ENCODE measurements around the gene ADGRB3. TPM values are rescaled to one million over a fixed set of nuclear protein-coding genes. Genes with fewer than 3 reads are reported as not detected.
"Not testable (repeated sequence)": the region's sequence is repeated elsewhere in the genome, so short reads cannot be mapped to it uniquely, and the experiment has no call there.

The ADGRB3 gene
- total RNA-seq, 1 donor from 2014 or later: 1.7 TPM

DNA sequence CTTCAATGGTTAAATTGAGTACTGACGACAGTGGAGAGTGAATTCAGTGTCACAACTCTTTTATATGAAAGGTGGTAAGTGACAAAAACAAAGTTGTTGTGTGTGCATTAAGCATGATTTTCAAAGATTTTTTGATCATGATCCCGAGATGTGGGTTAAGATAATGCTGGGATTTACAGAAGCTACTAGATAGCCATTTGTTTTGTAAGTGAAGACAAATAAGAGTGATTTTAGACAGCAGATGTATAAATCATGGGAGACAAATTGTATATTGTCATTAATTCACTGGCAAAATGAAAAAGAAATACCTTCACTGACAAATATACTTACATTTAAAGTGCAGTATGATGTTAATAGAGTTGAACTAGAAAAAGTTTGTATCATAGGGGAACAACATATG lies 6.1 kb downstream of the ADGRB3 start:
- no peak for ATAC-seq
- intact Hi-C loops (cut with DNase I): no loop called here

DNA sequence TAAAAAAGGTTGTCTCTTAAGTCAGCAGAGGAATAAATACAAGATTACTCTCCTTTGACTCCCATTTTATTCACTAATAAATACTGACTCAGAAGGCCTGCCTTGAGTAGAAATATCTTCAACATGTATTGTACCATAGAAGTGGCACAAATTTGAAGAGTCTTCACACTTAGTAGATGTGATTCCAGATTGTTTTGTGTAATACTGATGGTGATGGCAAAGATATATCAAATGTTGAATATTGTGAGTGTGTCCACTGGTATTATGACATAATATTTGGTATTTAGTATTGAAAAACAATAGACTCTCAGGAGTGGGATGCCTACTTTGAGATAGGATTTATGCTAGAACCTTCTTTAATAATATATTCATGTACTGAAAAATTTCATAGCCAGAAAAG lies 7.0 kb downstream of the ADGRB3 start:
- ATAC-seq (no peak), DNase-seq (ENCODE audit: missing footprints) (no peak)
- intact Hi-C loops (cut with DNase I): no loop called here

More for the DNA sequence above, 6.1 kb downstream of the ADGRB3 start:
- DNase-seq (ENCODE audit: missing footprints): no peak

DNA sequence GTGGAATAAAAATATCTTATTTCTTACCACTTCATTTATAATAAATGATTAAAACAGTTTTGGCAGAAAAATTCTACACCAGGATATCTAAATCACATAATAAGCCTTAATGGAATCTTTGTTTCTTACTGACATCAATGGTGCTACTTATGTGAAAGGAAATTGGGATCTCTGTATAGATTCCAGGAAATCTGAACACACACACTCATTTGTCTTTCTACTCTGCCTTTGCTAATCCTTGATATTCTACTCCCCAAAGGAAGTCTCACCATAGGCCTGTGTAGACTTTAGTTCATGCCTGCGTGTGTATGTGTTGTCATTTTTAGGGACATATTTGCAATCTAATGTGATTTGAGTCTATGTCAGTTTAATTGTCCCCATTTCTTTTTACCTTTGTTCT lies 7.9 kb downstream of the ADGRB3 start:
- no peak for DNase-seq (ENCODE audit: missing footprints)
- ATAC-seq: no peak
- intact Hi-C loops (cut with DNase I): no loop called here

DNA sequence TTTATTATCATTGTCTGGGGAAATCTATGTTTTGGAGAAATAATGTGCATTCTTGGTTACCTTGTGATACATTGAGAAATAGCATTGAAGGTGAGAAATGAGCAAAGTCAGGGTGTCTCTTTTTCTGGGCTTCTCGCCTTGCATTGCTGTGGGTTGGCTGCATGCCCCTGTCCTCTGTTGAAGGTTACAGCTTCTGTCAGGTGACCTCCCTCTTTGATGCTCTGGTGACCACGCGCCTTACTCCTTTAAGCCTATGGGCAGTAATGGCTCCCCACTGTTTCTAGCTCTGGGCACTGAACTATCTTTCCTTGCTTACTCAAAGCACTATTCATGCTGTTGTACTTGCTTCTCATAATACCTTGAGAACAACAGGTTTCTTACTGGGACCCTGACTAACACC lies 14.6 kb downstream of the ADGRB3 start:
- no peak for DNase-seq (ENCODE audit: missing footprints)
- no peak for ATAC-seq
- intact Hi-C loops (cut with DNase I): no loop called here

DNA sequence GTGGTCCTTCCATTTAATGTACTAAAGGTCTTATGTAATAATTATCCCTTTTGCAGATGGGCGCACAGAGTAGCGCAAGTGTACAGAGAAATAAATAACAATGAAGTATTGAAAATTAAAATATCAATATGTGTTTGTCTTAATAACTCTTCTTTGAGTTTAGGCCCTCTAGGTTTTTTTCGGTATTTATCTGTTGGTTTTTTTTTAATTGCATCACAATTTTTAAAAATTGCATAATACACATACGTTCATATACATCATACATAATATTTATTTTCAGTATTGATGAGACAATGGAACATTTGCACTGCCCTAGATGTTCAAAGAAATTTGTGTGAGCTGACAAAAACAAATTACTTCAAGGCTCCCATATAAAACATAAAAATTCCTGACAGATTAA lies 15.1 kb downstream of the ADGRB3 start:
- DNase-seq (ENCODE audit: missing footprints): no peak
- intact Hi-C loops (cut with DNase I): no loop called here
- ATAC-seq: no peak

DNA sequence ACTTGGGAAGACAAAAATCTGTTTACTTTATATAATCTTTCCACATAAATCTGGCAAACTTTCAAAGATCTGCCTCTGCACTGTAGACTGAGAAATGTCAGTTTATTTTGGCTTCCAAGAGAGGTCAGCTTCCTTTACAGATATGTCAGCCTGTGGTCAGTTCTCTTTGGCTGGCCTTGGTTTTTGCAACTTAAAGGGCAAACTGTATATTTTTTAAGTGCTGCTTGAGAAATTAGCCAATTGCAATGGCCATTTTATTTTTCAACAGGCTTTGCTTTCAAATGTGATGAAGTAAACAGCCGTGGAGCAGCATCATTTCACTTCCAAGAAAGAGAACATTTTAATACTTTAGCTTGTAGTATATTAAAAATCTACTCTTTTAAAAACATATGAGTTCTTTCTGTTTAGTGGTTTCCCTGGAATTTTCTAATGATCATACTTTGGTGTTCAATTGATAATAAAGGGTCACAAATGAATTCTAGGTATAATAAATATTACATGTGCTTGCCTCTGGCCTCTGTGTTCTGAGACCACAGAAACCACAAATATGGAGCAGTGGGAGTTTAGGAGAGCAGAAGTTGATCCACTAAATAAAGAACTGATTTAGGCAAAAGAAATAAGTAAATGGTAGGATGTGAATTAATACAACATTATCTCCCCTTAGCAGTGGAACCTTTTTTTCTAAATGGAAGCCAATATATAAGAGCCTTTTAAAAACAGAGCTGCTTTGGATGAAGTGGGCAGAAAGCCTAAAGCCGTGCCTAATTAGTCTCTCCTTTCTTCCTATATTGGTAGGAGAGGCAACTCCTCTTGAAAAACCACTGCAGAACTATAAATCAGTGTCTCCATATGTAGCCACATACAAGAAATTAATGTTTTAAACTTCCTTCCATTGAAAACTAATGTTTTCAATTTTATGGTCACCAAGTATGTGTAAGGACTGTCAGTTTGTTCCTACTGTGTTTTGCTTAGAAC lies 16.2 kb downstream of the ADGRB3 start:
- intact Hi-C loops (cut with DNase I): no loop called here
- no peak for ATAC-seq
- no peak for DNase-seq (ENCODE audit: missing footprints)

DNA sequence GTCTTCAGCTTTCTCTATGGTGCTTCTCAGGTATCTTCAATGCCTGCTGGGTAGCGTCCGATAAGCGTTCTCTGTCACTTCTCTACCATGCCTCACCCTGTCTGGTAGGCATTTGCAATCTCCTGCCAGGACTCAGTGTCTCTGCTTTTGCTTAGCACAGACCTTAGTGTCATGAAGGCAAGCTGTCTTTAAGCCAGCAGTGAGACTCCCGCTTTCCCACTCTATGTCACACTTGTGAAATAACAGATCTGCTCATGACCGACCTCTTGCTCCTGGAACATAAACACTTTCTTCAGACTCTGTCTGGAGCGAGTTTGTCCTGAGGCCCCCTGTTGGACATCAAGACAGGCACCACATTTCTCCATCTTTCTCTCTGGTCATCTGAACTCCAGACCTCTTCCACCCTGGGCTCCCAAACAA lies 17.0 kb downstream of the ADGRB3 start:
- ATAC-seq (peak; percentile 59), DNase-seq (ENCODE audit: missing footprints) (no peak)
- intact Hi-C loops (cut with DNase I): no loop called here

DNA sequence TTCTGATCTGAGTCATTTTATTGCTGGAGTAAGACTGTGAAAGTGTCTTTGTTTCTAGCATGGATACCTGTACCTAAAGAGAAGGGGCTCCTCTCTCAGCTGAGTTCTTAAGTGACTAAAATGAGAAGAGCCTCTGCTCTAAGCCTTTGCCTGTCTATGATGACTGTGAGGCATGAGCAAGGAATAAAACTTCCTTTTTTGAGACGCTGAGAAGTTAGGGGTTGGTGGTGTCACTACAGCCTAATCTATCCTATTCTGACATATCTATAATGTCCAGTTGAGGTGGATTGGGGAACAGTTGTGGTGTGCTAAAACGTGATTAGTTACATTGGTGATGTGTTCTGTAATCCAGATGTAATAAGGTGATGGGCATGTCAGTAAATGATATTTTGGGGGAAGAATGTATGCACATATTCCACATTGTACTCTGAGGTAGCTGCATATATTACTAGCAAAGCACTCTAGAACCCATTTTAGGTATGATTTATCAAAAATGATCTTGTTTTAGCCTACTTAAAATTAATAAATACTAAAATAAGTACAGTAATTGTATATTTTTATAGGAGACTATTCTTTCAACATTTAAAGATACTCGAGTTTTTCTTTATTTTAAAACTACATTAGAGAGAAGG lies 18.1 kb downstream of the ADGRB3 start:
- no peak for ATAC-seq
- intact Hi-C loops (cut with DNase I): no loop called here

DNA sequence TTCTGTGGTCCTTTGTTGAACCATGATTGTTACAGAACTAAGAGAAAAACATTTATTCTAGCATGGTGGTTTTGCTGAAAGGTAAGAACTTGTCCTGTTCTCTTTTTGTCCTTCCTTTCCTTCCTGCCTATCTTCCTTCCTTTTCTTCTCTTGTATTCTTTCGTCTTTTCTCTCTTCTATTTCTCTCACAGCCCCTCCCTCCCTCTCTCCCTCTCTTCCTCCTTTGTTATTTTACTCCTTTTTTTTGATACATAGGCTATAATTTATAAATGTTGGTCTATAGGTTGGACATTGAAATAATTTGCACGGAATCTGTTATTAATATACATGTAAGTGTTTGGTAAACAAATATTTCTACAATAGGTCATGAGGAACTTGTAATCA lies 18.6 kb downstream of the ADGRB3 start:
- intact Hi-C loops (cut with DNase I): no loop called here
- ATAC-seq (no peak), DNase-seq (ENCODE audit: missing footprints) (no peak)

More for the DNA sequence above, 18.1 kb downstream of the ADGRB3 start:
- no peak for DNase-seq (ENCODE audit: missing footprints)

DNA sequence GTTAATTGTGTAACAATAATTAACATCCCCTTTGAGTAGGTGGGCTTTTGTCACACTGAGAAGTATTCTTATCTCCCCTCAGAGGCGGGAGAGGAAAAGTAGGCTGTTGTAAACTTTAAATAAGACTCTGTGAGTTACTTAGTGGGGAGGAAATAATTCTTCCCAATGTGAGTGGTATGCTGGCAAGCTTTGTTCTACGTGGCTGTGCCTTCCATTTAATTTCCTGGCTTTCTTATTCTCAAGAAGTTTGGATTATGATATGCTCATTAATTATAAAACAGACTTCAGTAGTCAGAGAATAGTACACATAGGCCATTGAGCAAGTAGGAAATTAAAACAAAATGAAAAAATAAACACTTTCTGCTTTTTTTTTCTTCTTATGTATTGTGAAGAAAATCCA lies 19.1 kb downstream of the ADGRB3 start:
- intact Hi-C loops (cut with DNase I): no loop called here
- ATAC-seq: no peak
- no peak for DNase-seq (ENCODE audit: missing footprints)

DNA sequence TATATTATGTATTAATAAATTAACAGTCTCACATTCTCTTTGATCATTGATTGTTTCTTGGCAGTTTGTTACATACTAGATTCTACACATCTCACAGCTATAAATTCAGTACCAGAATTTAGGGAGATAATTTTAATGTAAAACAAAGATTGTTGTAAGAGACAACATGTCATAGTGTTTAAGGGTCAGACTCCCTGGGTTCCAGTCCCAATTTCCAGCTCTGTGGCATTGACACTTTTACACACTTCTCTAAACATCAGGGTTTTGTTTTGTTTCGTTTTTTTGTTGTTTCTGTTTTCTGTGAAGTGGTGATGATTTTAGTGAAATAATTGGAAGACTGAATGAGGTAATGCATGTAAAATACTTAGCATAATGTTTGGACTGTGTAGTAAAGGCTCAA lies 19.9 kb downstream of the ADGRB3 start:
- DNase-seq (ENCODE audit: missing footprints) (no peak), ATAC-seq (no peak)
- intact Hi-C loops (cut with DNase I): no loop called here

DNA sequence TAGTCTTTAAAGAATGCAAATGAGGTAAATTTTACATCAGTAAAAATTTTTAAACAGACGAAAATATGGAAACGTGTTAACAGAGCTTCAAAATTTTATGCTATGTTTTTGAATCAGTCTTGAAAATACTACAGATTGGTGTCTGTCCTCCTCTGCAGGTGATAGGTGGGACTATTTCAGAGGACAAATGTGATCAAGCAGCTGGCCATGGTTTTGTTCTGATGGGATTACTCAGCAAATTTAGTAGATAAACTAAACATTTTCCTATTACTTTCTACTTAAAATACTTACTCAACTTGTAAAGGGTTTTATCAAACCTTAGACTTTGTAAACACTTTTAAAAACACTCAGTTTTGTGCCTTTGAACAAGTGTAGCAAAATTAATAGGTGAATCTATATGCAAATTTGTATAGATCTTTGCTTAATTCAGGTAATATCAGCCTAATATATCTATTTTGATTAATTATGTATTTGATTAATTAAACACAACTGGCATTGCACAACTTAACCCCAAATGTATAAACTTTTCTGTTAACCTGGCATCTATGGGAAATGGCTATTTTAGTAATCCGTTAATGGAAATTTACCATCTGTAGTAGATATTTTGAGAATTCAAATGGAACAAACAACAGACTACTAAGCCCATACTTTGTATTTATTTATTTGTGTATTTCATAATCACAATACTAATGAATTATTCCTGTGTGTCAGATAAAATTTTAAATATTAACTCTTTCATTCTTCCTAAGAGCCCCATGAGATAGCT lies 22.5 kb downstream of the ADGRB3 start:
- DNase-seq (ENCODE audit: missing footprints) (no peak), ATAC-seq (no peak)
- intact Hi-C loops (cut with DNase I): no loop called here

DNA sequence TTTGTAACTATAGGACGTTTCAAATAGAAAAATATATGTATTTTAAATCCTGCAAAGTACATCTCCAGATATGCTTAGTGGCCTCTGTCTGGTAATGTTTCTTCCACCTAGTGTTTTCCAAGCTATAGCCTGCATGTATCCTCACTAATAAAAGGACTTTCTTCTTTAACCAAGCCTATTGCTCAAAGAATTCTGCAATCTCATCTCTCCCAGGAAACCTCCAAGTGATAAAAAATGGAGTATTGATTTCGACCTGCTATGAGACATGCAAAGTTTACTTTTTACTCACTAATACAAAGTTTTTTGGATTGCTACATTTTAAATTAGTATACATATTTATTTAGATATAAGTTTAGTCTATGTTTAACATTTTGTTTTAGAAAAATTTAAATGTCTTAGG lies 23.3 kb downstream of the ADGRB3 start:
- no peak for ATAC-seq
- intact Hi-C loops (cut with DNase I): no loop called here
- no peak for DNase-seq (ENCODE audit: missing footprints)

DNA sequence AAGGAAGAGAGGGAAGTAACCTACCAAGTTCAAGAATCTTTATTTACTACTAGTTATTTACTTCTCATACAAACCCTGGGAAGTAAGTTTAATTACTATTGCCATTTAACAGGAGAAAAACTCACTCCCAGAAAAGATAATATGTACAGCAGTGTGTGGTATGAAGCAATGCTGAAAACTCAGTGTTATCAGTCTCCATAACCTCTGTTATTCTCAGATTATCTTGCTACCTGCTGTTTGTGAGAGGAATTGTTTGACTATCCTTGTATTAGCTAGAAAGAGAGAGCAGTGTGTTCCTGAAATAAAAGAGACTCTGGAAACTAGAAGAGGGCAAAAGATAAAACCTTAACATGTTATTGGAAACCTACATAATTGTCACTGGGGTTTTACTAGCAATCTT lies 38.2 kb downstream of the ADGRB3 start:
- no peak for ATAC-seq
- no peak for DNase-seq (ENCODE audit: missing footprints)
- intact Hi-C loops (cut with DNase I): no loop called here

DNA sequence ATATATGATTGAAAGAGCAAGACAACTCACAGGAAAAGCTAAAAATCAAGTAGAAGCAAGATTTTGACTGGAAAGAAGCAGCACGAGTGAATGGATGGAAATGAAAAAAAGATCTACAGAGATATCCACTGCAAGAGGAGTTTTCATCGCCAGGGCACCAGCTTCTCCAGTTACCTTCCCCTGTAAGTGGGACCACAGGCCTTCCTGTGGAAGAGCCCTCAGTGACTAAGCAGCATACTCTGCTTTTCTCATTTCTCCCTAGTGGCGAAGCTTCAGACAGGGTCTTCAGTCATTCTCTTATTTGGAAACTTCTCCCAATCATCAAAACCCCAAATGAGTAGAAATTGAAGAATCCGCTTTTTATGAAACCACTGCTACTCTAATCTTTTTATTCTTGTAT lies 40.5 kb downstream of the ADGRB3 start:
- DNase-seq (ENCODE audit: missing footprints) (no peak), ATAC-seq (no peak)
- intact Hi-C loops (cut with DNase I): no loop called here

DNA sequence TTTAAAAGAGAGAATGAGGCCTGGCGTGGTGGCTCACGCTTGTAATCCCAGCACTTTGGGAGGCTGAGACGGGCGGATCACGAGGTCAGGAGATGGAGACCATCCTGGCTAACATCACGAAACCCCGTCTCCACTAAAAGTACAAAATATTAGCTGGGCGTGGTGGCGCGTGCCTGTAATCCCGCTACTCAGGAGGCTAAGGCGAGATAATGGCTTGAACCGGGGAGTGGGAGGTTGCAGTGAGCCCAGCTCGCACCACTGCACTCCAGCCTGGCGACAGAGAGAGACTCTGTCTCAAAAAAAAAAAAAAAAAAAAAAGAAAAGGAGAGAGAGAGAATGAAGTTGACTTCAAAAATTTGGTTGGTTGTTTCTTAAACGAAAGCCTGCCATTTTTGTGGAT lies 41.0 kb downstream of the ADGRB3 start:
- intact Hi-C loops (cut with DNase I); DNase-seq (ENCODE audit: missing footprints); ATAC-seq: not testable (repeated sequence)

DNA sequence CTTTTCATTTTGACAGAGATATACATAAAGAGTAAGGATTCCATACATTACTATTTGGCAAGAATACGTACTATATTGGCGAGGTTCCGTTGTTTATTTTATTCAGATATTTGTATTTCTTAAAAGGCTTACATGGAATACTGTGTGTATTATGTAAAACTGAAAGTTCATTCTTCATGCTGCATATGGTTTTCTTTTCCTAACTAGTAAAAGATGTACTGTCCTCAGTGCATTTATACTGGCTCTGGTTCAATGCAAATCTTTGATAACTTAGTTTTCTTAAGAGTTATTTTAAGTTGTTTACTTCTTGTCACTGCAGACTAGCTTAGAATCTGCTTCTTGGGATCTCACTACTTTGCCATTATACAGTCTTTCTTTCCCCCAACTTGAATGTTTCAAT lies 42.0 kb downstream of the ADGRB3 start:
- intact Hi-C loops (cut with DNase I): no loop called here
- no peak for ATAC-seq
- DNase-seq (ENCODE audit: missing footprints): no peak

DNA sequence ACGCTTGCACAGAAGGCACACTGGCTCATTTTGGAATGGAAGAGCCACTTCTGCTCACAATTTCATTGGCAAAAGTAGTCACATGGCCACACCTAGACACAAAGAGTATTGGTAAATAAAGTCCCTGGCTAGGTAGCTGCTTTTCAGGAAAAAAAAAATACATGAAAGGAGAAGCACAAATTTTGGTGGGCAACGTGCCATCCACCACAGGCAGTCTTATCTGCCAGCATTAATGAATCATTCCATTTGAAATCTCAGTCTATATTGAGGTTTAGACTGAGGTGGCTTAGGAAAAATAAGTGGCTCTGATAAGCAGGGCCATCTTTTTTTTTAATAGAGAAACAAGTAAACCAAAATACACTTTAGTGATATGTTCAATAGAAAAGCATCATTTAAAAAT lies 44.3 kb downstream of the ADGRB3 start:
- intact Hi-C loops (cut with DNase I): no loop called here
- no peak for DNase-seq (ENCODE audit: missing footprints)

DNA sequence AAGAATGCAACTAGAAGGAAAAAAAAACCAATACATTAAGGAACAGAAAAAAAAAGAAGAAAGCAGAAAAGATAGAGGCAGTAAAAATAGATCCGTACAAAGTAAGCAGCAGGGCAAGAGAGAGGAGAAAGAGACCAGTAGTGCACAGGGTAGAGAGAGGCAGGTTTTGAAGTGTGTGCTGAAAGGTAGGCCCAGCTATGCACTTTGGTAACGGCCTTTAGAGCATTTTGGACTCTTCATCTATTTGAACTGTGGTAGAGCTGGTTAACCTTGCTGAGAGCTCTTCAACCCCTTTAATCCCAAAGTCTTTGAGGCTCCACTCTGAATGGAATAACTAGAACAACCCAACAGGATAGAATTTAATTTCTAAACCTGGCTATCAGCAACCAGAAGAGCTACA lies 45.2 kb downstream of the ADGRB3 start:
- DNase-seq (ENCODE audit: missing footprints) (no peak), ATAC-seq (no peak)
- intact Hi-C loops (cut with DNase I): no loop called here

More for the DNA sequence above, 44.3 kb downstream of the ADGRB3 start:
- no peak for ATAC-seq

DNA sequence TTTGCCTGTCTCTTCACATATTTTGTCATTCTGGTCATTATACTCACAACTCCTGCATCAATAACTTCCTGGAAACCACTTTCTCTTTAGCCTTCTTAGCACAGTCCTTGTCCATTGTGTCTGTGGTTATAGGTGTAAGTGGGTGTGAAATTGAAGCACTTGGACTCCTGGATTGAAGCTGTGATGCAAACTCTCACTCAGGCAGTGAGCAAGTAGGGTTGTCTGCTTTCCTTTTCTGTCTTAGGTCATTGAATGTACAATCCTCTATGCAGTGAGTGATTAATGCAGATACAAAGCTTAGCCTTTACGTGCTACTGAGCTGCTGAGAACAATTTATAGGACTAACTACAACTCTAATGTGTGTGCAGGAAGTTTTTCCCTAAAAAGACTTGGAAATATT lies 54.8 kb downstream of the ADGRB3 start:
- ATAC-seq: no peak
- intact Hi-C loops (cut with DNase I): no loop called here
- no peak for DNase-seq (ENCODE audit: missing footprints)
